ENCODE data around the gene PAAF1. TPM values are rescaled to one million over a fixed set of nuclear protein-coding genes. Genes with fewer than 3 reads are reported as not detected.

Gene PAAF1
- total and polyA plus RNA-seq, 4 donors: 10.2 to 23.3 (median 13.9) TPM

DNA sequence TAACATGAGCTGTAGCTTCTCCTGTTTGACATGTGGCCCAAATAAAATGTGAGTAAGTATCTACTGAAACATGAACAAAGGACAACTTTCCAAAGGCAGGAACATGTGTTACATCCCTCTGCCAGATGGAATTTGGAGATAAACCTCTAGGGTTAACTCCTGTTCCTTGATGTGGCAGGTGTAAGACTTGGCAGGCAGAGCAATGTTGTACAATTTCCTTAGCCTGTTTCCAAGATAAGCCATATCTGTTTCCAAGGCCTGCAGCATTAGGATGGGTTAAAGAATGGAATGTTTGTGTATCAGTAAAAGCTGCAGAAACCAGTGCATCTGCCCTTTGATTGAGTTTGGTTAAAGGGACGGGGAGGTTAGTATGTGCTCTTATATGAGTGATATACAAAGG, 65.2 kb downstream of the PAAF1 start:
- Histone ChIP-seq H3K27me3 (ENCODE audit: control insufficient read depth in 3 of 3, insufficient read depth in 3 of 3, low read length in 2 of 3) (no peaks in the 10 kb centered on the region), H3K9ac (ENCODE audit: insufficient read depth in 1 of 2, low read length in 2 of 2) (no peak overlapping the region), H3K4me1 (ENCODE audit: control insufficient read depth in 5 of 5, insufficient read depth in 5 of 5, low read length in 5 of 5) (no peaks in the 10 kb centered on the region), H3K4me3 (no peak overlapping the region), H3K36me3 (ENCODE audit: control insufficient read depth in 4 of 4, insufficient read depth in 4 of 4, low read length in 4 of 4) (no peaks in the 10 kb centered on the region), H3K9me3 (ENCODE audit: control insufficient read depth in 4 of 4, insufficient read depth in 3 of 4, low read length in 3 of 4) (peaks cover 0 to 4% (median 0%) of the 10 kb centered on the region in 4 donors), H3K27ac (ENCODE audit: low read depth in 1 of 2, low read length in 1 of 2) (no peak overlapping the region)
- TF ChIP-seq, protein P1, sequence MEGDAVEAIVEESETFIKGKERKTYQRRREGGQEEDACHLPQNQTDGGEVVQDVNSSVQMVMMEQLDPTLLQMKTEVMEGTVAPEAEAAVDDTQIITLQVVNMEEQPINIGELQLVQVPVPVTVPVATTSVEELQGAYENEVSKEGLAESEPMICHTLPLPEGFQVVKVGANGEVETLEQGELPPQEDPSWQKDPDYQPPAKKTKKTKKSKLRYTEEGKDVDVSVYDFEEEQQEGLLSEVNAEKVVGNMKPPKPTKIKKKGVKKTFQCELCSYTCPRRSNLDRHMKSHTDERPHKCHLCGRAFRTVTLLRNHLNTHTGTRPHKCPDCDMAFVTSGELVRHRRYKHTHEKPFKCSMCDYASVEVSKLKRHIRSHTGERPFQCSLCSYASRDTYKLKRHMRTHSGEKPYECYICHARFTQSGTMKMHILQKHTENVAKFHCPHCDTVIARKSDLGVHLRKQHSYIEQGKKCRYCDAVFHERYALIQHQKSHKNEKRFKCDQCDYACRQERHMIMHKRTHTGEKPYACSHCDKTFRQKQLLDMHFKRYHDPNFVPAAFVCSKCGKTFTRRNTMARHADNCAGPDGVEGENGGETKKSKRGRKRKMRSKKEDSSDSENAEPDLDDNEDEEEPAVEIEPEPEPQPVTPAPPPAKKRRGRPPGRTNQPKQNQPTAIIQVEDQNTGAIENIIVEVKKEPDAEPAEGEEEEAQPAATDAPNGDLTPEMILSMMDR (IDR thresholded peaks at IDR 0.05; ENCODE audit: control extremely low read depth, extremely low read depth): no peak
- 63 to 82% methylated on average over 1 of the region's 1 CpG for WGBS, 2 donors
- DNase-seq (no peak), ATAC-seq (ENCODE audit: insufficient read depth, low FRiP score) (no peak)

DNA sequence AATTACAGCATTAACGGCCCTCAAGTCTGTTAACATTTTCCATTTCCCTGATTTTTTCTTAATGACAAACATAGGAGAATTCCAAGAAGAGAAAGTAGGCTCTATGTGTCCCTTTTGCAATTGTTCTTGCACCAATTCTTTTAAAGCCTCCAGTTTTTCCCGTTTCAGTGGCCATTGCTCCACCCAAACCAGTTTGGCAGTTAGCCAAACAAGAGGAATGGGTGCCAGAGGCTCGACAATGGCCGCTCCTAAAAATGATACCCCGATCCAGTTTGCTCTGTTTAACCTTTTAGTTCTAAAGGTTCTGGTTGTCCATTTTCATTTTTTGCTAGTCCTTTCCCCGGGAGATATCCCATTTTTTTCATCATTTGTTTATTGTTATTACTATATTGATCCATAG, 67.3 kb downstream of the PAAF1 start:
- ATAC-seq (ENCODE audit: insufficient read depth, low FRiP score) (no peak), DNase-seq (no peak)
- no peak overlapping the region for H3K4me3 ChIP-seq
- H3K36me3 ChIP-seq (ENCODE audit: control insufficient read depth in 4 of 4, insufficient read depth in 4 of 4, low read length in 4 of 4): no peaks in the 10 kb centered on the region
- TF ChIP-seq, protein P1 (IDR thresholded peaks at IDR 0.05; ENCODE audit: control extremely low read depth, extremely low read depth): no peak
- 47 to 77% methylated on average over 6 of the region's 6 CpGs for WGBS, 2 donors
- H3K27ac ChIP-seq (ENCODE audit: low read depth in 1 of 2, low read length in 1 of 2): no peak overlapping the region
- H3K9me3 ChIP-seq (ENCODE audit: control insufficient read depth in 4 of 4, insufficient read depth in 3 of 4, low read length in 3 of 4): peaks cover 0 to 3% (median 0%) of the 10 kb centered on the region in 4 donors
- H3K4me1 ChIP-seq (ENCODE audit: control insufficient read depth in 5 of 5, insufficient read depth in 5 of 5, low read length in 5 of 5): no peaks in the 10 kb centered on the region
- H3K9ac ChIP-seq (ENCODE audit: insufficient read depth in 1 of 2, low read length in 2 of 2): no peak overlapping the region
- H3K27me3 ChIP-seq (ENCODE audit: control insufficient read depth in 3 of 3, insufficient read depth in 3 of 3, low read length in 2 of 3): no peaks in the 10 kb centered on the region

DNA sequence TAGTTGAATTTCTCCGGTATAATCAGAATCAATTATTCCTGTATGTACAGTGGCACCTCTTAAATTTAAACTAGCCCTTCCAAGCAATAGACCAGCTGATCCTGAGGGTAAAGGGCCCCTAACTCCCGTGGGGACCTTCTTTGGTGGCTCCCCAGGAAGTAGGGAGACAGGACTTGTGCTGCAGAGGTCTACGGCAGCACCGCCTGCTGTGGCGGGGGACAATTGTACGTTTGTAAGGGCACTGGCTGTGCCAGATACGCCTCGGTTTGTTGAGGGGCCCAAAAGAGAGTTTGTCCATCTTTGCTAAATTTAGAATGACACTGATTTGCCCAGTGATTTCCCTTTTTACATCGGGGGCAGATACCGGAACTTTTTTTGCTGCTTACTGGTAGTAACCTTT, 68.1 kb downstream of the PAAF1 start:
- Histone ChIP-seq H3K4me3 (no peak overlapping the region), H3K27me3 (ENCODE audit: control insufficient read depth in 3 of 3, insufficient read depth in 3 of 3, low read length in 2 of 3) (no peaks in the 10 kb centered on the region), H3K9me3 (ENCODE audit: control insufficient read depth in 4 of 4, insufficient read depth in 3 of 4, low read length in 3 of 4) (peaks cover 0 to 3% (median 0%) of the 10 kb centered on the region in 4 donors), H3K36me3 (ENCODE audit: control insufficient read depth in 4 of 4, insufficient read depth in 4 of 4, low read length in 4 of 4) (no peaks in the 10 kb centered on the region), H3K9ac (ENCODE audit: insufficient read depth in 1 of 2, low read length in 2 of 2) (no peak overlapping the region), H3K4me1 (ENCODE audit: control insufficient read depth in 5 of 5, insufficient read depth in 5 of 5, low read length in 5 of 5) (no peaks in the 10 kb centered on the region), H3K27ac (ENCODE audit: low read depth in 1 of 2, low read length in 1 of 2) (no peak overlapping the region)
- WGBS, 2 donors: 67 to 78% methylated on average over 10 of the region's 10 CpGs
- TF ChIP-seq, protein P1 (IDR thresholded peaks at IDR 0.05; ENCODE audit: control extremely low read depth, extremely low read depth): no peak
- no peak for ATAC-seq (ENCODE audit: insufficient read depth, low FRiP score)
- no peak for DNase-seq

DNA sequence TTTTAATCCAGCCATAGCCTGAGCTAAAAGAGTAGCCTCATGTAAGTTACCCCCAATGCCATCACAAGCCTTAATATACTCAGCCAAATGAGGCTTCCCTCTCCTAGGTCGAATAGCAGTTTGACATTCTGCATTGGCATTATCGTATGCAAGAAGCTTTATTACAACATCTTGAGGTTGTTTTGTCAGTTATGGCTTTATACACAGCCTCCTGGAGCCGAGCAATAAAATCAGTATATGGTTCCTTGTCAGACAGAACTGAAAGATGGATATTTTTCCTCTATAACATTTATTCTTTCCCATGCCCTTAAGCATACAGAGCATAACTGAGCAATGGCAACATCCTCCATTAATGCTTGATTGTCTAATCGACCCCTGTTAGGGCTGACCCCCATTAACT, 68.6 kb downstream of the PAAF1 start:
- no peak overlapping the region for H3K4me3 ChIP-seq
- WGBS, 2 donors: 43 to 59% methylated on average over 4 of the region's 4 CpGs
- no peak overlapping the region for H3K9ac ChIP-seq (ENCODE audit: insufficient read depth in 1 of 2, low read length in 2 of 2)
- TF ChIP-seq, protein P1 (IDR thresholded peaks at IDR 0.05; ENCODE audit: control extremely low read depth, extremely low read depth): no peak
- ATAC-seq (ENCODE audit: insufficient read depth, low FRiP score) (no peak), DNase-seq (no peak)
- no peaks in the 10 kb centered on the region for H3K4me1 ChIP-seq (ENCODE audit: control insufficient read depth in 5 of 5, insufficient read depth in 5 of 5, low read length in 5 of 5)
- H3K27ac ChIP-seq (ENCODE audit: low read depth in 1 of 2, low read length in 1 of 2): no peak overlapping the region
- no peaks in the 10 kb centered on the region for H3K27me3 ChIP-seq (ENCODE audit: control insufficient read depth in 3 of 3, insufficient read depth in 3 of 3, low read length in 2 of 3)
- H3K9me3 ChIP-seq (ENCODE audit: control insufficient read depth in 4 of 4, insufficient read depth in 3 of 4, low read length in 3 of 4): peaks cover 0 to 3% (median 0%) of the 10 kb centered on the region in 4 donors
- no peaks in the 10 kb centered on the region for H3K36me3 ChIP-seq (ENCODE audit: control insufficient read depth in 4 of 4, insufficient read depth in 4 of 4, low read length in 4 of 4)

Data from lung (tissue), 12 donors.